ENCODE data around the gene IVNS1ABP. TPM values are rescaled to one million over a fixed set of nuclear protein-coding genes. Genes with fewer than 3 reads are reported as not detected.

The IVNS1ABP gene
- polyA plus RNA-seq, 1 experiment, result 59.6 TPM

DNA sequence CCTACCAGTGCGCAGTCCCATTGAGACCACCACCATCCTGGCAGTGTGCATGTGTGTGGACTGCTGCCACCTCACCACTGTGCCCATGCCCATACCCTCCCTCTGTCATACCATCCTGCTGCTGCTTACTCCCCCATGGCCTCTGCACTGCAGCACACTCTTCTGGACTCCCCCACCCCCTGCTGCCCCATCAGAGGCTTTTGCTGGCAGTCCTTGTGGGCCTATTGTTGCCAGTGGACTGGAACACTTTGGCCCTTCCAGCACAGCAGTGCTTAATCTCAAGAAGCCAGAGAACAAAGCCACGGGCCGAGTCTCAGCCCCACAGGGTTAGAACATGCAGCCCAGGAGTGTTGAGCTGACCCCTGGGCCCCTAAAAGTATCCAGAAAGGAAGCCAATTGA, 41.9 kb upstream of the IVNS1ABP start:
- DNase-seq (ENCODE audit: low read depth, low spot score), result no peak
- no peaks in the 10 kb centered on the region for H3K9me3 ChIP-seq (ENCODE audit: control insufficient read depth, insufficient read depth, low read length)
- POLR2A ChIA-PET, result no interaction called here
- no peaks in the 10 kb centered on the region for H3K27me3 ChIP-seq (ENCODE audit: control insufficient read depth, insufficient read depth, low read length)
- no peak overlapping the region for H3K27ac ChIP-seq (ENCODE audit: low read depth, low read length)
- no peak overlapping the region for H3K4me3 ChIP-seq (ENCODE audit: low read depth, low read length)
- TF ChIP-seq, protein P1, sequence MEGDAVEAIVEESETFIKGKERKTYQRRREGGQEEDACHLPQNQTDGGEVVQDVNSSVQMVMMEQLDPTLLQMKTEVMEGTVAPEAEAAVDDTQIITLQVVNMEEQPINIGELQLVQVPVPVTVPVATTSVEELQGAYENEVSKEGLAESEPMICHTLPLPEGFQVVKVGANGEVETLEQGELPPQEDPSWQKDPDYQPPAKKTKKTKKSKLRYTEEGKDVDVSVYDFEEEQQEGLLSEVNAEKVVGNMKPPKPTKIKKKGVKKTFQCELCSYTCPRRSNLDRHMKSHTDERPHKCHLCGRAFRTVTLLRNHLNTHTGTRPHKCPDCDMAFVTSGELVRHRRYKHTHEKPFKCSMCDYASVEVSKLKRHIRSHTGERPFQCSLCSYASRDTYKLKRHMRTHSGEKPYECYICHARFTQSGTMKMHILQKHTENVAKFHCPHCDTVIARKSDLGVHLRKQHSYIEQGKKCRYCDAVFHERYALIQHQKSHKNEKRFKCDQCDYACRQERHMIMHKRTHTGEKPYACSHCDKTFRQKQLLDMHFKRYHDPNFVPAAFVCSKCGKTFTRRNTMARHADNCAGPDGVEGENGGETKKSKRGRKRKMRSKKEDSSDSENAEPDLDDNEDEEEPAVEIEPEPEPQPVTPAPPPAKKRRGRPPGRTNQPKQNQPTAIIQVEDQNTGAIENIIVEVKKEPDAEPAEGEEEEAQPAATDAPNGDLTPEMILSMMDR (IDR thresholded peaks at IDR 0.05; ENCODE audit: low read depth, low read length), result no peak
- CTCF ChIA-PET, result no interaction called here

DNA sequence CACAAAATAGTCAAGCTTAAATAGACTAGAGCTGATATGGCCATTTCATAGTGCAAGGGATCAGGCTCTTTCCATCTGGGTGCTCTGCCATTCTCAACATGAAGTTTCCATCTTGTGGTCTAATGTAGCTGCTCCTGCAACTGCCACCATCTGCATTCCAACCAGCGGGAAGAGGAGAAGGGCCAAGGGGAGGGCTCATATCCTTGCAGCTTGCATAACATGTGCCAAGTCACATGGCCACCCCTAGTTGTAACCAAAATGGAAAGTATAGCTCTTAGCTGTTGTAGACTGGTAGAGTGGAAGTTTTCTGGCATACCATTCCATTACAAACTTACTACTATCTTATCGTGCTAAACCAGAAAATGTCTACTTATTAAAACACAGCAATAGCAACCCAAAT, 38.9 kb upstream of the IVNS1ABP start:
- DNase-seq (ENCODE audit: low read depth, low spot score), result no peak
- no peaks in the 10 kb centered on the region for H3K9me3 ChIP-seq (ENCODE audit: control insufficient read depth, insufficient read depth, low read length)
- no peak overlapping the region for H3K27ac ChIP-seq (ENCODE audit: low read depth, low read length)
- CTCF ChIA-PET, result no interaction called here
- H3K27me3 ChIP-seq (ENCODE audit: control insufficient read depth, insufficient read depth, low read length), result no peaks in the 10 kb centered on the region
- TF ChIP-seq, protein P1 (IDR thresholded peaks at IDR 0.05; ENCODE audit: low read depth, low read length), result no peak
- POLR2A ChIA-PET, result no interaction called here
- H3K4me3 ChIP-seq (ENCODE audit: low read depth, low read length), result no peak overlapping the region

DNA sequence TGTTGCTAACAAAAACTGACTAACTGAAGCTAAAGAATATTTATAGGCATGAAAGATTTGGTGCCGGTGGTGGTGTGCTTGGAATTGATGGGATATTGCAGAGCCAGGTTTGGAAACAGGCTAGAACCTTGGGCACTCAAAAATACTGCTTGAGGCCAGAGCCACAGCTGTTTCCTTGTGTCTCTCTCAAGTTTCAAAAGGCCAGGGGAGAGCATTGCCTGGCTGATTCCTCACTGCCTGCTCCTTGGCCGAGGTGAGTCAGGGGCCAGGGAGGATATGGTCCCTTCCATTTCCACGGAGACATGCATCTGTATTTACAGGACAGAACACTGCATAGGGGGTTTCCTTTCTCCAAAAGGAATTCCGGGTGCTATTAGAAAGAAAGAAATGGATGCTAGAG, 36.1 kb upstream of the IVNS1ABP start:
- H3K9me3 ChIP-seq (ENCODE audit: control insufficient read depth, insufficient read depth, low read length), result no peaks in the 10 kb centered on the region
- TF ChIP-seq, protein P1 (IDR thresholded peaks at IDR 0.05; ENCODE audit: low read depth, low read length), result no peak
- no peaks in the 10 kb centered on the region for H3K27me3 ChIP-seq (ENCODE audit: control insufficient read depth, insufficient read depth, low read length)
- no peak overlapping the region for H3K27ac ChIP-seq (ENCODE audit: low read depth, low read length)
- ChIA-PET POLR2A (interaction anchor here (0.8 kb wide), 1 partner anchor 36 kb away, joined by 3 read pairs; the partner anchor contains the start of gene IVNS1ABP), CTCF (interaction anchor here (0.9 kb wide), 1 partner anchor 328 kb away, joined by 3 read pairs; no protein-coding TSS in a partner anchor)
- no peak overlapping the region for H3K4me3 ChIP-seq (ENCODE audit: low read depth, low read length)
- DNase-seq (ENCODE audit: low read depth, low spot score), result no peak

DNA sequence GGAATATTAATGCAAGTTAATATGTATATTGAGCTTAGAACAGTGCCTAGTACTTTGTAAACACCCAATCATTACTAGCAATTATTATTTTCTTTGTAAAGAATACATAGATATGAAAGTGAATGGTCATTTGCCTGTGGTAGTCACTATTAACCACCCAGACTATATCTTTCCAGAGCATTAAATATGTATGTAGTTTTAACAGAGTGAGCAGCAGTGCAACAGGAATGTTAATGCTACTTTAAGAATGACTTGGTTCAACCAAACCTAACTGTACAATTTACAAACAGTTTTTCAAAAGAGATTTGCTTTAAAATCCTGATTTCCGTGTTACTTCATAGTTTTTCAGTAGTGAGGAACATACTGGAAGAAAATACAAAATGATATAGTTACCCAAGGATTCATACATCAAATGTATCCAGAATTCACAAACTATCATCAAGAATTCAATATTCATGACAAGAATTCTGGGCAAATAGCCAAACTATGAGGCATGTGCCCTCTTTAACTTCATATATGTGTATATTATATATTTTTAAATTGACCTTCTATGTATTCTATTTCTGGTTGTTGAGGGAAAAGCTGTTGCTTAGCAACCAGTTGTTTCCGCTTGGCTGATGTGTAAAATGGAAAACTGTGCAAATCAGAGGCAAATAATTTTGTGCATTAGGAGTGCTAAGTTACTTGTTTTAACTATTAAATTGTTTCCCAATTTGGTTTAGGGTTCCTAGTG, 34.9 kb upstream of the IVNS1ABP start:
- Histone ChIP-seq H3K27ac (ENCODE audit: low read depth, low read length) (no peak overlapping the region), H3K27me3 (ENCODE audit: control insufficient read depth, insufficient read depth, low read length) (no peaks in the 10 kb centered on the region), H3K9me3 (ENCODE audit: control insufficient read depth, insufficient read depth, low read length) (no peaks in the 10 kb centered on the region), H3K4me3 (ENCODE audit: low read depth, low read length) (no peak overlapping the region)
- DNase-seq (ENCODE audit: low read depth, low spot score), result no peak
- ChIA-PET CTCF (interaction anchor here (0.9 kb wide), 1 partner anchor 329 kb away, joined by 3 read pairs; no protein-coding TSS in a partner anchor), POLR2A (no interaction called here)
- TF ChIP-seq, protein P1 (IDR thresholded peaks at IDR 0.05; ENCODE audit: low read depth, low read length), result no peak

DNA sequence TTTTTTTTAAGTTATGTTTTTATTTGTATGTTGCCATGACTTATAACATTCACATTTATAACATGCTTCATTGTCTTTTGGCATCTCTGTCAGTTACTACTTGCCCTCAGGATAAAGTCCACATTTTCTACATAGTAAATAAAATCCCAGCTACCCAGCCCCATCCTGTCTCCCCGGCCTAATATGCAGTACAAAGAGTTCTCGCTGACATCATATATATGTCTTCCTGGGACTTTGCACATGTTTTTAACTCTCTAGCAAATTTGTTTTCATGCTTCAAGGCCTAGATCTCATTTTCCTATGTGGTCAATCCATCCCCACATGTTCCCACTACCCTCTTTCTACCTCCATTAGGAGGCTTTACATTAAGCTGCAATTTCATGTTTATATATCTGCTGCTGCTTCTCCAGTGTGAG, 33.0 kb upstream of the IVNS1ABP start:
- ChIA-PET POLR2A (no interaction called here), CTCF (no interaction called here)
- Histone ChIP-seq H3K9me3 (ENCODE audit: control insufficient read depth, insufficient read depth, low read length) (no peaks in the 10 kb centered on the region), H3K27me3 (ENCODE audit: control insufficient read depth, insufficient read depth, low read length) (no peaks in the 10 kb centered on the region), H3K4me3 (ENCODE audit: low read depth, low read length) (no peak overlapping the region), H3K27ac (ENCODE audit: low read depth, low read length) (no peak overlapping the region)
- DNase-seq (ENCODE audit: low read depth, low spot score), result no peak
- TF ChIP-seq, protein P1 (IDR thresholded peaks at IDR 0.05; ENCODE audit: low read depth, low read length), result no peak

Measured in AG04450 (cell line).